Mesenchymal stem cell (in vitro differentiated cells and primary cell): ENCODE data around the gene TCF19.

ENCODE experiments used
- DNase-seq: peaks from one replicate; pipeline ENCODE4 v3.0.0-alpha.2; 2013
- H2AFZ ChIP-seq: one replicate; pipeline ENCODE4 v1.6.1; 2013; ENCODE audit warnings: low read depth, mild to moderate bottlenecking, control low read depth, inconsistent platforms, low read length, moderate library complexity
- H2AK5ac ChIP-seq: 2 replicates; pipeline ENCODE4 v1.6.1; 2013; ENCODE audit warnings: low read length, moderate library complexity, mild to moderate bottlenecking, inconsistent platforms; ENCODE audit not compliant: severe bottlenecking
- H2BK120ac ChIP-seq: one replicate; pipeline ENCODE4 v1.6.1; 2013; ENCODE audit warnings: low read depth, mild to moderate bottlenecking, inconsistent platforms, low read length, moderate library complexity
- H2BK12ac ChIP-seq, 2 experiments: one replicate each; pipeline ENCODE4 v1.6.1; 2013; ENCODE audit warnings: inconsistent platforms in 2 of 2, low read length in 2 of 2, mild to moderate bottlenecking in 2 of 2, moderate library complexity in 2 of 2, control low read depth in 1 of 2
- H2BK15ac ChIP-seq: one replicate; pipeline ENCODE4 v1.6.1; 2013; ENCODE audit warnings: mild to moderate bottlenecking, low read depth, inconsistent platforms; ENCODE audit not compliant: poor library complexity, severe bottlenecking
- H2BK5ac ChIP-seq: 2 replicates; pipeline ENCODE4 v1.6.1; 2013; ENCODE audit warnings: low read depth, mild to moderate bottlenecking, low read length, control low read depth, inconsistent platforms; ENCODE audit not compliant: poor library complexity, severe bottlenecking
- H3K14ac ChIP-seq, 2 experiments: one replicate each; pipeline ENCODE4 v1.6.1; 2013; ENCODE audit warnings: inconsistent platforms in 2 of 2, low read length in 2 of 2, control low read depth in 1 of 2, mild to moderate bottlenecking in 1 of 2, moderate library complexity in 1 of 2
- H3K18ac ChIP-seq, 2 experiments: one replicate each; pipeline ENCODE4 v1.6.1; 2013; ENCODE audit warnings: inconsistent platforms in 2 of 2, low read length in 2 of 2, control low read depth in 1 of 2, low read depth in 1 of 2, mild to moderate bottlenecking in 1 of 2
- H3K23ac ChIP-seq, 2 experiments: one replicate each; pipeline ENCODE4 v1.6.1; 2013; ENCODE audit warnings: inconsistent platforms in 2 of 2, low read length in 2 of 2, mild to moderate bottlenecking in 2 of 2, moderate library complexity in 2 of 2, control low read depth in 1 of 2
- H3K27ac ChIP-seq: 2 replicates; pipeline ENCODE4 v1.5.1; 2013; ENCODE audit warnings: mild to moderate bottlenecking, moderate library complexity, low read length, control low read depth, inconsistent platforms; ENCODE audit not compliant: poor library complexity, severe bottlenecking
- H3K27me3 ChIP-seq, 2 experiments: 2 replicates each; pipeline versions ENCODE4 v1.6.1 to v1.7.0; 2013; ENCODE audit warnings: low read length in 2 of 2, mild to moderate bottlenecking in 2 of 2, moderate library complexity in 2 of 2, control low read depth in 1 of 2, inconsistent platforms in 1 of 2; ENCODE audit not compliant: control insufficient read depth in 1 of 2, insufficient read depth in 1 of 2
- H3K36me3 ChIP-seq, 2 experiments: 2 replicates each; pipeline versions ENCODE4 v1.6.1 to v1.7.0; 2013; ENCODE audit warnings: low read length in 2 of 2, control low read depth in 1 of 2, inconsistent platforms in 1 of 2, low read depth in 1 of 2, mild to moderate bottlenecking in 1 of 2; ENCODE audit not compliant: insufficient read depth in 2 of 2, control insufficient read depth in 1 of 2
- H3K4ac ChIP-seq, 2 experiments: one replicate each; pipeline ENCODE4 v1.6.1; 2013; ENCODE audit warnings: inconsistent platforms in 2 of 2, low read length in 2 of 2, mild to moderate bottlenecking in 2 of 2, moderate library complexity in 2 of 2, control low read depth in 1 of 2, low read depth in 1 of 2
- H3K4me1 ChIP-seq: 2 replicates; pipeline ENCODE4 v1.6.1; 2013; ENCODE audit warnings: low read depth, low read length, control low read depth; ENCODE audit not compliant: control insufficient read depth, insufficient read depth
- H3K4me2 ChIP-seq: 2 replicates; pipeline ENCODE4 v1.6.1; 2013; ENCODE audit warnings: low read length, mild to moderate bottlenecking, inconsistent platforms; ENCODE audit not compliant: poor library complexity, severe bottlenecking
- H3K4me3 ChIP-seq, 2 experiments: 2 replicates each; pipeline versions ENCODE4 v1.5.1 to v1.7.0; 2013; ENCODE audit warnings: low read length in 2 of 2, mild to moderate bottlenecking in 2 of 2, control low read depth in 1 of 2, low read depth in 1 of 2; ENCODE audit not compliant: insufficient read depth in 1 of 2
- H3K79me1 ChIP-seq: replicated peaks from 2 replicates; pipeline ENCODE4 v1.6.1; 2013; ENCODE audit warnings: mild to moderate bottlenecking, control low read depth, low read length, inconsistent platforms; ENCODE audit not compliant: poor library complexity, severe bottlenecking
- H3K9ac ChIP-seq: 2 replicates; pipeline ENCODE4 v1.7.0; 2013; ENCODE audit warnings: mild to moderate bottlenecking, low read length, moderate library complexity
- H3K9me3 ChIP-seq: 2 replicates; pipeline ENCODE4 v1.7.0; 2013; ENCODE audit warnings: mild to moderate bottlenecking, low read length; ENCODE audit not compliant: control insufficient read depth
- H4K8ac ChIP-seq: one replicate; pipeline ENCODE4 v1.6.1; 2013; ENCODE audit warnings: inconsistent platforms, mild to moderate bottlenecking, low read length, moderate library complexity
- H4K91ac ChIP-seq: one replicate; pipeline ENCODE4 v1.6.1; 2013; ENCODE audit warnings: mild to moderate bottlenecking, low read length, inconsistent platforms
- WGBS: methylation state at CpG from one replicate; pipeline ENCODE4 v1.1.7; 2013; ENCODE audit warnings: mixed read lengths; 5-methylcytosine and 5-hydroxymethylcytosine counted together

TCF19 gene

GRCh38 chr6:31202259-31203166, 44.1 kb downstream of the TCF19 start:
- Histone ChIP-seq H3K23ac (no peak overlapping the region), H3K36me3 (peaks cover 3 to 6% of the 10 kb centered on the region in 2 experiments), H3K4me3 (no peak overlapping the region), H4K91ac (no peak overlapping the region), H2AFZ (no peak overlapping the region), H2BK12ac (no peak overlapping the region), H2AK5ac (no peak overlapping the region), H3K27me3 (no peaks in the 10 kb centered on the region), H3K9ac (peak overlapping the region; percentile 80), H2BK120ac (no peak overlapping the region), H3K18ac (no peak overlapping the region), H3K27ac (no peak overlapping the region), H3K4me1 (peaks cover 11% of the 10 kb centered on the region), H3K14ac (no peak overlapping the region), H3K4me2 (no peak overlapping the region), H3K79me1 (peaks cover 8% of the 10 kb centered on the region), H2BK5ac (no peak overlapping the region), H3K4ac (peak overlapping the region in 1 of 2 experiments; percentile 24), H2BK15ac (peak overlapping the region; percentile 93), H4K8ac (peak overlapping the region; percentile 12), H3K9me3 (peaks cover 3% of the 10 kb centered on the region)
- DNase-seq, result no peak
- WGBS, result 69% methylated on average over 7 of the region's 11 CpGs

- DNase-seq, result peak; percentile 78
- Histone ChIP-seq H3K27ac (peak overlapping the region; percentile 55), H2BK120ac (no peak overlapping the region), H3K4me2 (no peak overlapping the region), H3K18ac (peak overlapping the region in 1 of 2 experiments; percentile 33), H2BK12ac (peak overlapping the region in 1 of 2 experiments; percentile 29), H4K8ac (no peak overlapping the region), H3K4me3 (peak overlapping the region in 1 of 2 experiments; percentile 81), H2BK5ac (no peak overlapping the region), H3K4me1 (peaks cover 10% of the 10 kb centered on the region), H3K36me3 (peaks cover 3 to 6% of the 10 kb centered on the region in 2 experiments), H4K91ac (no peak overlapping the region), H2AFZ (no peak overlapping the region), H3K23ac (no peak overlapping the region), H3K9me3 (peaks cover 3% of the 10 kb centered on the region), H3K4ac (no peak overlapping the region), H2BK15ac (no peak overlapping the region), H3K79me1 (peaks cover 8% of the 10 kb centered on the region), H3K9ac (peak overlapping the region; percentile 80), H3K27me3 (no peaks in the 10 kb centered on the region), H2AK5ac (no peak overlapping the region), H3K14ac (no peak overlapping the region)
- 58% methylated on average over 5 of the region's 5 CpGs for WGBS
Measured at GRCh38 chr6:31203345-31203979, 45.1 kb downstream of the TCF19 start.

GRCh38 chr6:31204751-31205145, 46.4 kb downstream of the TCF19 start:
- no peak overlapping the region for H2BK5ac ChIP-seq
- H3K27me3 ChIP-seq, result no peaks in the 10 kb centered on the region
- no peak overlapping the region for H2AFZ ChIP-seq
- H3K27ac ChIP-seq, result no peak overlapping the region
- H2AK5ac ChIP-seq, result peak overlapping the region; percentile 20
- no peak overlapping the region for H3K23ac ChIP-seq
- peaks cover 6% of the 10 kb centered on the region for H3K79me1 ChIP-seq
- H2BK120ac ChIP-seq, result no peak overlapping the region
- no peak overlapping the region for H4K8ac ChIP-seq
- peaks cover 10% of the 10 kb centered on the region for H3K4me1 ChIP-seq
- no peak overlapping the region for H3K4me2 ChIP-seq
- no peak for DNase-seq
- no peak overlapping the region for H3K4me3 ChIP-seq
- WGBS, result 96% methylated on average over 4 of the region's 4 CpGs
- no peak overlapping the region for H3K14ac ChIP-seq
- no peak overlapping the region for H3K9ac ChIP-seq
- H3K4ac ChIP-seq, result no peak overlapping the region
- no peak overlapping the region for H3K18ac ChIP-seq
- H3K9me3 ChIP-seq, result peaks cover 3% of the 10 kb centered on the region
- no peak overlapping the region for H2BK15ac ChIP-seq
- no peak overlapping the region for H2BK12ac ChIP-seq
- no peak overlapping the region for H4K91ac ChIP-seq
- peaks cover 3 to 6% of the 10 kb centered on the region in 2 experiments for H3K36me3 ChIP-seq

GRCh38 chr6:31205638-31206037, 47.2 kb downstream of the TCF19 start:
- peaks cover 0 to 3% of the 10 kb centered on the region in 2 experiments for H3K27me3 ChIP-seq
- H3K23ac ChIP-seq, result no peak overlapping the region
- no peak overlapping the region for H4K8ac ChIP-seq
- H3K9me3 ChIP-seq, result peaks cover 3% of the 10 kb centered on the region
- no peak overlapping the region for H2BK15ac ChIP-seq
- H3K18ac ChIP-seq, result no peak overlapping the region
- H3K4ac ChIP-seq, result no peak overlapping the region
- DNase-seq, result no peak
- peaks cover 10% of the 10 kb centered on the region for H3K4me1 ChIP-seq
- no peak overlapping the region for H3K4me3 ChIP-seq
- peaks cover 2% of the 10 kb centered on the region for H3K79me1 ChIP-seq
- H2BK5ac ChIP-seq, result no peak overlapping the region
- no peak overlapping the region for H4K91ac ChIP-seq
- H3K9ac ChIP-seq, result no peak overlapping the region
- WGBS, result 84% methylated on average over 2 of the region's 2 CpGs
- H2AK5ac ChIP-seq, result no peak overlapping the region
- no peak overlapping the region for H3K14ac ChIP-seq
- no peak overlapping the region for H3K27ac ChIP-seq
- H2AFZ ChIP-seq, result no peak overlapping the region
- H3K4me2 ChIP-seq, result no peak overlapping the region
- H3K36me3 ChIP-seq, result peaks cover 3 to 6% of the 10 kb centered on the region in 2 experiments
- no peak overlapping the region for H2BK120ac ChIP-seq
- no peak overlapping the region for H2BK12ac ChIP-seq
